Measurements from ENCODE around the gene COQ2.

DNA sequence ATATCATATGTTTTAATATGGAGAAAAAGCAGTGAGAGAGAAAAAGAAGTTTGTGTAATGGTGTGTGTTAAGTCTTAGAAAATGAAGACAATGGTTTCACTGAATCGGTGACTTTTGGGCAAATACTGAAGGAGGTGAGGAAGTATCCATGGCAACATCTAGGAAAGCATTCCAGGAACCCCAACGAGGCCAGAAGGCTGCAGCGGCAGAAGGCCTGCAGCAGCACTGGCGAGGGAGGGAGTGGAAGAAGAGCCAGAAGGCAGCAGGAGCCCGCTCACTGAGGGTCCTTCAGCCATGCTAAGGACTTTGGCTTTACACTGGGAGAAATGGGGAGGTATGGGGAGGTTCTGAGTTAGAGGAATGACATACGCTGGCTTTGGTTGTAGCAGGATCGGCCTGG is 26.8 kb downstream of the COQ2 start:
- TF ChIP-seq, protein P1, sequence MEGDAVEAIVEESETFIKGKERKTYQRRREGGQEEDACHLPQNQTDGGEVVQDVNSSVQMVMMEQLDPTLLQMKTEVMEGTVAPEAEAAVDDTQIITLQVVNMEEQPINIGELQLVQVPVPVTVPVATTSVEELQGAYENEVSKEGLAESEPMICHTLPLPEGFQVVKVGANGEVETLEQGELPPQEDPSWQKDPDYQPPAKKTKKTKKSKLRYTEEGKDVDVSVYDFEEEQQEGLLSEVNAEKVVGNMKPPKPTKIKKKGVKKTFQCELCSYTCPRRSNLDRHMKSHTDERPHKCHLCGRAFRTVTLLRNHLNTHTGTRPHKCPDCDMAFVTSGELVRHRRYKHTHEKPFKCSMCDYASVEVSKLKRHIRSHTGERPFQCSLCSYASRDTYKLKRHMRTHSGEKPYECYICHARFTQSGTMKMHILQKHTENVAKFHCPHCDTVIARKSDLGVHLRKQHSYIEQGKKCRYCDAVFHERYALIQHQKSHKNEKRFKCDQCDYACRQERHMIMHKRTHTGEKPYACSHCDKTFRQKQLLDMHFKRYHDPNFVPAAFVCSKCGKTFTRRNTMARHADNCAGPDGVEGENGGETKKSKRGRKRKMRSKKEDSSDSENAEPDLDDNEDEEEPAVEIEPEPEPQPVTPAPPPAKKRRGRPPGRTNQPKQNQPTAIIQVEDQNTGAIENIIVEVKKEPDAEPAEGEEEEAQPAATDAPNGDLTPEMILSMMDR (IDR thresholded peaks at IDR 0.05), result no peak
- no peak for TF ChIP-seq POLR2A (IDR thresholded peaks at IDR 0.05)
